ENCODE data around the gene C17orf75. TPM values are rescaled to one million over a fixed set of nuclear protein-coding genes. Genes with fewer than 3 reads are reported as not detected.

C17orf75 gene
- total RNA-seq, 2 donors from 2014 or later: 15.3 to 16.3 TPM

DNA sequence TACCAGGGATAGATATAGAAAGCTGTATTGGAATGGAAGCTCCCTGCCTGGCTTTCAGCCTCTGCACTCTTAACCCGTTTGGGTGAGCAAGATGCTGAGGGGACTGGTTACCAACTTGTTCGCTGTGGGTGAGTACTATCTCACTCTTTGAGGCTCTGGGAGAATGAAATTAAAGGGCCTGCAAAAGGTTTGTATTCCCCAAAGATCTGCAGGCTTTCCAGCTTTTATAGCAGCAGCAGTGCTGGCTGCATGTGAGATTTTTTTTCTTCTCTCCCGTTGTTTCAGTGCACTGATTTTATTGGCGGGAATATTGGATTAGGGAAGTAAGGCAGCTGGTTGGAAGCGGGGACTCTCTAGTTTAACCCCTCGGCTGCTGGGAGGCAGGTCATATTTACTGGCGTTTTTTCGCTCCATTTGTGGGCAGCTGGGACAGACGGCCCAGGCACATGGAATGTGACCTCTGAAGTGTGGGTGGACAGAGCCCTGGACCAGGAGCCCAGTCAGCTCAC lies 30.9 kb downstream of the C17orf75 start:
- H3K27me3 ChIP-seq (replicated peaks; ENCODE audit: insufficient read depth): no peaks in the 10 kb centered on the region
- WGBS: 16% methylated on average over 9 of the region's 9 CpGs
- DNase-seq (ENCODE audit: low spot score): no peak
- no peak overlapping the region for H3K4me3 ChIP-seq
- H3K4me1 ChIP-seq (replicated peaks): no peaks in the 10 kb centered on the region
- TF ChIP-seq POLR2AphosphoS5 (IDR thresholded peaks at IDR 0.05): no peak
- no peaks in the 10 kb centered on the region for H3K36me3 ChIP-seq
- intact Hi-C loops (cut with DNase I): no loop called here
- no peak overlapping the region for H3K27ac ChIP-seq
- H3K9me3 ChIP-seq: no peaks in the 10 kb centered on the region

DNA sequence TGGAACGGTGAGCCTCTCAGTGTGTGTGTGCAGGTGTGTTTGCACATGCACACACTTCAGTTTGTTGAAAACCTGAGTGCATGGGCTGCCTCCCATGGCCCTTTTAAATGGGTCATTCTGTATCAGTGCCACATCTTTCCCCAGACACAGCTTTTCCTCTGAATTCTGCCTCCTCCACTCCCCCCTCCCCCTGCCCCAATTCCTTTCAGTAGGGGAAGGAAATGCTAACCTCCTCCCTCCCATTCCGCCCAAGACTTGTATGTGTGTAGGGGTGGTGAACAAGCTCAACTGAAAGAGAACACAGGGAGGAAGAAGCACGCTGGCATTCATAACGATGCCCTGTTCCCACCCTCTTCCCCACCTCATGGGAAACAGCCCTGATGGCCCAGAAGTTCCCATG lies 34.3 kb downstream of the C17orf75 start:
- no peaks in the 10 kb centered on the region for H3K36me3 ChIP-seq
- no peak for DNase-seq (ENCODE audit: low spot score)
- intact Hi-C loops (cut with DNase I): no loop called here
- H3K4me3 ChIP-seq: no peak overlapping the region
- no peaks in the 10 kb centered on the region for H3K4me1 ChIP-seq (replicated peaks)
- H3K27ac ChIP-seq: no peak overlapping the region
- H3K9me3 ChIP-seq: no peaks in the 10 kb centered on the region
- no peaks in the 10 kb centered on the region for H3K27me3 ChIP-seq (replicated peaks; ENCODE audit: insufficient read depth)
- TF ChIP-seq, protein P1, sequence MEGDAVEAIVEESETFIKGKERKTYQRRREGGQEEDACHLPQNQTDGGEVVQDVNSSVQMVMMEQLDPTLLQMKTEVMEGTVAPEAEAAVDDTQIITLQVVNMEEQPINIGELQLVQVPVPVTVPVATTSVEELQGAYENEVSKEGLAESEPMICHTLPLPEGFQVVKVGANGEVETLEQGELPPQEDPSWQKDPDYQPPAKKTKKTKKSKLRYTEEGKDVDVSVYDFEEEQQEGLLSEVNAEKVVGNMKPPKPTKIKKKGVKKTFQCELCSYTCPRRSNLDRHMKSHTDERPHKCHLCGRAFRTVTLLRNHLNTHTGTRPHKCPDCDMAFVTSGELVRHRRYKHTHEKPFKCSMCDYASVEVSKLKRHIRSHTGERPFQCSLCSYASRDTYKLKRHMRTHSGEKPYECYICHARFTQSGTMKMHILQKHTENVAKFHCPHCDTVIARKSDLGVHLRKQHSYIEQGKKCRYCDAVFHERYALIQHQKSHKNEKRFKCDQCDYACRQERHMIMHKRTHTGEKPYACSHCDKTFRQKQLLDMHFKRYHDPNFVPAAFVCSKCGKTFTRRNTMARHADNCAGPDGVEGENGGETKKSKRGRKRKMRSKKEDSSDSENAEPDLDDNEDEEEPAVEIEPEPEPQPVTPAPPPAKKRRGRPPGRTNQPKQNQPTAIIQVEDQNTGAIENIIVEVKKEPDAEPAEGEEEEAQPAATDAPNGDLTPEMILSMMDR (IDR thresholded peaks at IDR 0.05): no peak
- no peak for TF ChIP-seq POLR2A (IDR thresholded peaks at IDR 0.05)
- TF ChIP-seq POLR2AphosphoS5 (IDR thresholded peaks at IDR 0.05): no peak
- 43% methylated on average over 4 of the region's 4 CpGs for WGBS

DNA sequence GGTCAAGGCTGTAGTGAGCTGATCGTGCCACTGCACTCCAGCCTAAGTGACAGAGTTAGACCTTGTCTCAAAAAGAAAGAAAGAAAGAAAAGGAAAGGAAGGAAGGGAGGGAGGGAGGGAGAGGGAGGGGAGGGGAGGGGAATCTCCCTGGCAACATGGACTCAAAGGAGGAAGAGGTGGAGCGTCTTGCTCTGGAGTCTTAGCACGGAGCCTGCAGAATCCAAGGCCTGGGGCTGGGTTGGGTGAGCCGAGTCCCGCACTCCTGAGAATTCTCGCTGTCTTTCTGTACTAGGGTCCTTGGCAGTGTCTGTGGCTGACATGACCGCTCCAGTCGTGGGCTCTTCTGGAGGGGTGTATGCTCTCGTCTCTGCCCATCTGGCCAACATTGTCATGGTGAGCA lies 36.9 kb downstream of the C17orf75 start:
- no peaks in the 10 kb centered on the region for H3K9me3 ChIP-seq
- TF ChIP-seq, protein P1 (IDR thresholded peaks at IDR 0.05): no peak
- TF ChIP-seq POLR2A (IDR thresholded peaks at IDR 0.05) (no peak), POLR2AphosphoS5 (IDR thresholded peaks at IDR 0.05) (no peak)
- H3K27me3 ChIP-seq (replicated peaks; ENCODE audit: insufficient read depth): no peaks in the 10 kb centered on the region
- intact Hi-C loops (cut with DNase I): no loop called here
- H3K4me1 ChIP-seq (replicated peaks): no peaks in the 10 kb centered on the region
- no peak overlapping the region for H3K4me3 ChIP-seq
- DNase-seq (ENCODE audit: low spot score): no peak
- no peaks in the 10 kb centered on the region for H3K36me3 ChIP-seq
- no peak overlapping the region for H3K27ac ChIP-seq
- 86% methylated on average over 9 of the region's 9 CpGs for WGBS

DNA sequence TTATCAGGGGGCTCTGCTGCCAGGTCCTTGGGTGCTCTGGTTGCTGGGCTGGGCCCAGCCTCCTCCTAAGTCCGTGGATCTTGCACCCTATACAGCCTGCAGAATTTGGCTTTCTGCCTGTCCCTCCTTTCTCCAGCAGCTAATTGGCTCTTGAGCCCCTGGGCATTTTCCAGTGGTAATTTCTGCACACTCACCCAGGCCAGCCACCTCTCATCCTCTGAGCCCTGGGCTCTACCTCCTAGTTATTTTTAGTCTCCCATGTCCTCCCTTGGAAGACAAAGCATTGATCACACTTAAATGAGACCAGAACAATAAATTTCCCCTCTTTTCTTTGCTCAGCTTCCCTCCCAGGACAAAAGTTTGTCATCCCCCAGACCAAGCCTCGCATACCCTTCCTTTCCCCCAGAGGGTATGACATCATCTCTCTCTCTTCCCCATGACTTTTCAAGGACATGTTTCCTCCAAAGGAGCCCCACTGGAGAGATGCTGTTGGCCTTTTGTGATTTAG lies 38.1 kb downstream of the C17orf75 start:
- Histone ChIP-seq H3K36me3 (no peaks in the 10 kb centered on the region), H3K4me1 (replicated peaks) (peaks cover 6% of the 10 kb centered on the region), H3K27ac (no peak overlapping the region), H3K9me3 (no peaks in the 10 kb centered on the region), H3K27me3 (replicated peaks; ENCODE audit: insufficient read depth) (no peaks in the 10 kb centered on the region), H3K4me3 (no peak overlapping the region)
- DNase-seq (ENCODE audit: low spot score): no peak
- TF ChIP-seq, protein P1 (IDR thresholded peaks at IDR 0.05): no peak
- TF ChIP-seq POLR2A (IDR thresholded peaks at IDR 0.05) (no peak), POLR2AphosphoS5 (IDR thresholded peaks at IDR 0.05) (no peak)
- WGBS: 54% methylated on average over 2 of the region's 2 CpGs
- intact Hi-C loops (cut with DNase I): no loop called here

DNA sequence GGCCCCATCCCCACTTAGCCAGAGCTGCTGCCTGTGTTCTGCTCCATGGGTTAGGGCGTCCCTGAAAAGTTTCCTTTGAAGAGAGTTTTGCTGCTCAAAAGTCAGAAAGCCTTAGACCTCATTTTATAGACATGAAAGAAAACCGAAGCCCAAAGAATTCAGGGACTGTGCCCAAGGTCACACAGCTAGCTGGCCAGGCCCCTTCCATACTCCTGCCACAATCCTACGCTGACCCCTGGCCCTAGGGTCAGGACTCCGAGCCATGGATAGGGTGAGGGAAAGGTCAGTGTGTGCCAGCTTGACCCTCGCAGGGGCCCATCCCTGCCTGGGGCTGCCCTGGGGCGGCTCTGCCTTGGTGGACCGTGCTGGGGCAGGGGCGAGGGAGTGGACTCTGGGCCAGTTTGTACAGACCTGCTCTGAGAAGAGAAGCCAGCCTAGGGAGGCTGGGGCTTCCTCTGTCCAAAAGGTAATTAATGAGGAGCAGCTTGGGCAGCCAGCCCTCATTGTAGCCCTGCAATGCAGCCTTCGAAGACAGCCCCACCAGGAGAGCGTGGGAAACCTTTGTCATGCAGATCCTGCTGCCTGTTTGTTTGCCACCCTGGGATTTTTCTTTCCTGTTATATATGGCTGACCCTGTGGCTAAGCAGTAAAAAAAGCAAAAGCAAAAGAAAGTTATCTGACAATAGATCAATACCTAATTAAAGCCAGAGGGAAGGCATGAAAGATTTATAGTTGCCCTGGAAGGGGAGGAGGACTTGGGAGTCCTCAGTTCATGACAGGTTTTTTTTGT lies 38.9 kb downstream of the C17orf75 start:
- Histone ChIP-seq H3K9me3 (no peaks in the 10 kb centered on the region), H3K4me3 (no peak overlapping the region), H3K4me1 (replicated peaks) (peaks cover 6% of the 10 kb centered on the region), H3K36me3 (no peaks in the 10 kb centered on the region), H3K27ac (no peak overlapping the region), H3K27me3 (replicated peaks; ENCODE audit: insufficient read depth) (no peaks in the 10 kb centered on the region)
- intact Hi-C loops (cut with DNase I): no loop called here
- DNase-seq (ENCODE audit: low spot score): no peak
- TF ChIP-seq, protein P1 (IDR thresholded peaks at IDR 0.05): no peak
- TF ChIP-seq POLR2AphosphoS5 (IDR thresholded peaks at IDR 0.05): no peak
- no peak for TF ChIP-seq POLR2A (IDR thresholded peaks at IDR 0.05)
- 77% methylated on average over 10 of the region's 10 CpGs for WGBS

All from prostate gland (tissue), 2 donors.